Activated CD4-positive, alpha-beta T cell treated with anti-CD3 and anti-CD28 coated beads, Interleukin-10, Interleukin-2, amounts not matched to agents 100 ng/mL and 50 ng/mL, durations not matched to agents 16 hours and 8 hours (primary cell): ENCODE measurements around the gene MAP3K21.
A peak's percentile ranks its signal among the peaks of the same experiment; 100 is the strongest.

Experiments used
- DNase-seq: peaks from one replicate; pipeline ENCODE4 v3.0.0-alpha.2; 2020

MAP3K21 gene

DNA sequence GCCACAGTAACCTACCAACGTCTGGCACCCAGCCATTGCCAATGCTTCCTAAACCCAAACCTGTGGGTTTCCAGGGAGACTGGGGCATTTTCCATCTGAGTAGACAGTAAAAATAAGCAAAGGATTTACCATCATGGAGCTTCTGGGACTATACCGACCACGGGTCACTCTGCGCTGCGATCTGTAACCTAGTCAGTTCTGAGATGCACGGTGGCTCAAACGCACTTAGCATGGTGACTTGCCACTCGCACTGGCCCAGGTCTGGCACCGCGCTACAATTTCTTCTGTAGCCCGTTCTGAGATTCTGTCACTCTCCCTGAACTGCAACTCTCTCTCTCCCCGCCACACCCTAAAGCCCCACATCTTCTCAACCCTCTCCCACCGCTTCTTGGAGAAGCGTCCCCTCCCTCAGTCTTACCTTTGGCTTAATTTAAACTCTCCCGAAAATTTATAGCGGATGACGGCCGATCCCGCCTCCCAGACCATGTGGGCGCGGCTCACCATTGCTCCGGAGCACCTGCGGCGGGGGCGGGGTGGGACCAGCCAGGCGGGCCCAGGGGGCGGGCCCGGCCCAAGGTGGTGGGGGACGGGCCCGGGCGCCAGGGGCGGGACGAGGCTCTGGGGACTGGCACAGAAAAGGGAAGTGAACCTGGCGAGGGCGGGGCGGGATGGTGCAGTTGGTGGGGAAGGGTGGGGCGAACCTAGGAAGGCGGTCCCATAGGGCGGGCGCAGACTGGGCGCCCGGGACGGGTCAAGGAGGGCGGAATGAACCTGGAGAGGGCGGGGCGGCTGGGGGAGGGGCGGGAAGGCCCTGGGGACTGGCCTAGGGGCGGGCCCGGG lies 493 bp upstream of the MAP3K21 start:
- DNase-seq: peak; percentile 95

GRCh38 chr1:233328142-233328921 lies 808 bp downstream of the MAP3K21 start:
- peak; percentile 24 for DNase-seq

- DNase-seq: no peak
These were observed 4.4 kb downstream of the MAP3K21 start for GRCh38 chr1:233331676-233332519.

GRCh38 chr1:233333086-233333485 lies 5.6 kb downstream of the MAP3K21 start:
- no peak for DNase-seq

DNA sequence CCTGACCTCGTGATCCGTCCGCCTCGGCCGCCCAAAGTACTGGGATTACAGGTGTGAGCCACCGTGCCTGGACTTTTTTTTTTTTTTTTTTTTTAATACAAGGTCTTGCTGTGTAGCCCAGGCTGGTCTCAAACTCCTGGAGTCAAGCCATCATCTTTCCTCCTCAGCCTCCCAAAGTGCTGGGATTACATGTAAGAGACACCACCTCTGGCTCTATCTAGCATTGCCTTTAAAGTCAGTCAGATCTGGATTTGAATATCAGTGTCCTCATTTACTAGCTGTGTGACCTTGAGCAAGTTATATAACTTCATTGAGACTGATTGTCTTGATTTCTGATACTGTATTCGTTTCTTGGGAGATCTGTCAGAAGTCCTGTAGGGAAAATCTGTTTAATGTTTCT lies 6.6 kb downstream of the MAP3K21 start:
- DNase-seq: no peak

DNA sequence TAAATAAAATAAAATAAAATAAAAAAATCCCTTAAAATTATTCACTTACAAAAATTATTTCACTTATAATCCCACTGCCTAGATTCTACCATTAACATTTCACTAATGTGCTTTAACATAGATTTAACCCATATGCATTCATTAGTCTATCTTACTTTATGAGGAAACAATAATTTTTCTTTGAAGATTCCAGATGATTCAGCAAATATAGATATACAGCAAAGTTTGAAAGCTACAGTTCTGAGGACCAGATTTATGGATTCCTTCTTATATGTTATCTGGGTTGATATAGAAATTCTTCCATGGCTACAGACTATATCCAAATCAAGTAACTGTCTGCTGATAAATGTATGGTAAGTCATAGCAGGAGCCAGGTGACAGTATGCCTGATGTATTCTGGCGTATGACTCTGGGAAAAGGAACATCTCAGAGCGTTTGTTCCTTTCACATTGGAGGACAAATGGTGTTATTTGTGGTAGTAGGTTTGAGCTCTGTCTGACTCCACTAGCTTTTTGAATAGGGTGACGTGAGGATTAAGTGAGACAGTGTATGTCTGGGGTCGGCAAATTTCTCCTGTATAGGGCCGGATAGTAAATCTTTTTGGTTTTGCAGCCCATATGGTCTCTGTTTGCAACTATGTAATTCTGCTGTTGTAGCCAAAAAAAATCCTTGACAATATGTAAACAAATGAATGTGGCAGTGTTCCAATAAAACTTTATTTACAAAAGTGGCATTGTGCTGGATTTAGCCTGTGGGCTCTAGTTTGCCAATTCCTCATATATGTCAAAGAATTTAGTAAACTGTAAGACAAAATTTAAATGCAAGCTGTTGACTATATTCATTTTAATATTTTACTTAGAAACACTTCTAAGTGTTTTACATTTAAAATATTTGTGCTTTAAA lies 9.3 kb downstream of the MAP3K21 start:
- no peak for DNase-seq

DNA sequence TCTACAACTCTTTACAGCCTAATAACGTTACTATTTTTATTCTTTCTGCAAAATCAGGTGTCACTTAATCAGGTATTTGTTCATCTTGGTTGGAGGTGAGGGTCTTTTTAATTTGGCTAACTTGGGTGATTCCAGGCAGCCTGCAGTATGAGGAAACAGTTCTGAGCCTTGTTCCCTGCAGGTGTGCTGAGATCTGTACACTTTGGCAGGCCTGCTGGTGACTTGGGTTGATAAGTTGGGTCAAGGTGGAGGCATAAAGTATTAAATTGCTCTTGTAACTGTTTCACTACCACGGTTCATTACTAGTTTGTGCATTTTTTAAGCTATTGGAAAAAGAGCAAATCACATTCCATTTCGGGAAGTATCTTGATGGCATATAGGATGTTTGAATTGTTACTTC lies 10.0 kb downstream of the MAP3K21 start:
- DNase-seq: no peak

DNA sequence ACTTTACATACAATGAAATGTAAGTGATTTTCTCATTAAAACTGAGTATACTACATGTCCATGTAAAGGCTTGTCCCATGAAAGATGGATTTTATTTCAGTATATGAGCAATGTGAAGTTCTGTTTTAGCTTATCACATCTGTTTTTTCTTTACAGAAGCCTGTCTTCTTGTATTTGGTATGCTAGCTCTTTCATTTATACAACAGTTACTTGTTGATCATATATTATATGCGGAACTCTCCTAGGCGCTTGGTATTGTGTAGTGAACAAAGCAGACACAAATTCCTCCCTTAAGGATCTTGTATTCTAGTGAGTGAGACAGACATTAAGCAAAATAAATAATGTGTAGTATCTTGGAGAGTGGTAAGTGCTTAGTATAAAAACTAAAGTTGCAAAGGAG lies 10.6 kb downstream of the MAP3K21 start:
- DNase-seq: no peak

DNA sequence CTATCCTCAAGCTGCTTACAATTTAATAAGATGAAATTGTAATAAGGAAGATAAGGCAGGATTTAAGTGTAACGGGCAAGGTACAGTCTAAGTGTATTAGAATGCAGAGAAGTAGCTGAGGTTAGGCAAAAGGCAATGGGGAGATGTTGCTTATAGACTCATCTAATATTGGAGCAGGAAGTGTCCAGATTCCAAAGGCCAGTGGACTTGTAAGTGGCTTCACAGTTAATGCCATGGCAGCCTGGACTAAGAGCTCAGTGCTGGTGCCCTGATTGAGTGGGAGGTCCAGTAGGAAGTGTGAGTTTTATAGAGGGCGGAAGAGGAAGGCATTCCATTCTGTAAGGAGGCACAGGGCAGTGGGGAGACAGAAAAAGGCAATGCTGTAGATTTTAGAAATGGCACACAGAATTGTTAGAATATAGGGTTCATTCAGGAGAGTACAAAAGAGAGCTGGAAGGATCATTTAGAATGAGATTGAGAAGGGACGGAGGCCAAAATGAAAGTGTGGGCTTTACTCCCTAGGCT lies 12.6 kb downstream of the MAP3K21 start:
- no peak for DNase-seq

DNA sequence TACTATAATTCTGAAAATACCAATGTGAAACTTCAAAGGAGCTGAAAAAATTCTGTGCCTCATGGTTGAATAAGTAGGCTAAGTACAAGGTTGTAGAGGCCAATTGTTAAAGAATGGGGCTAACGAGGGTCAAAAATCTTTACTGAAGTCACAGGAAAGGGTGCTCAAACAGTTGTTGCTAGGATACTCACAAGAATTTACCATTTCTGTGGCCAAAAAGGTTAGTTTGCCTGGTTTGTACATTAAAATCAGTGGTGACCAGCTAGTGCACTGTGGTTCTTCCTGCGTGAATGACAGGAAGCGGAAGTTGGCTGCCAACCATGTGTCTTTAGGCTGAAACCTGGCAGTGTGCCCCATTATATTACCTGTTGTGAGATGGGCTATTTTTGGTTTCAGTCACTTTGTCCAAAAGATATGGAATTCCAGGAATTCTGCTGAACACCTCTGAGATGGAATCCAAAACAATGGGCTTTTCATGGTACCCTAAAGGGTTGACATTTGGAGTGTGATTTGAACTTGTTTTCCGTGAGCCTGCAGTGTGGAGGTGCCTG lies 13.5 kb downstream of the MAP3K21 start:
- no peak for DNase-seq

- no peak for DNase-seq
These were observed 14.6 kb downstream of the MAP3K21 start for GRCh38 chr1:233342086-233342485.

- no peak for DNase-seq
These were observed 15.7 kb downstream of the MAP3K21 start for GRCh38 chr1:233343262-233343661.

- DNase-seq: no peak
These were observed 19.8 kb downstream of the MAP3K21 start for GRCh38 chr1:233347338-233347737.

- DNase-seq: no peak
These were observed 21.6 kb downstream of the MAP3K21 start for GRCh38 chr1:233349137-233349536.

GRCh38 chr1:233354983-233355382 lies 27.5 kb downstream of the MAP3K21 start:
- DNase-seq: no peak

GRCh38 chr1:233355841-233356704 lies 28.5 kb downstream of the MAP3K21 start:
- DNase-seq: peak; percentile 75

DNA sequence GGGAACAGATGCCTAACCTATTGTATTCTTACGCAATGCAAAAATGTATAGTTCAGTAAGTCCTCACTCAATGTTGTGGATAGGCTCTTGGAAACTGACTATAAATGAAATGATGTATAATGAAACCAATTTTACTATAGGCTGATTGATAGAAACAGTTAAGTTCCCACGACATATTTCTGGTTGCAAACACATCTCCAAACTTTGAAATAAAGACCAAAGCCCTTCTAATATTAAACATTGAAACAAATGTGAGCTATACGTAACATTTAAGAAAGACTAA lies 29.1 kb downstream of the MAP3K21 start:
- no peak for DNase-seq

GRCh38 chr1:233357595-233358397 lies 30.3 kb downstream of the MAP3K21 start:
- peak; percentile 49 for DNase-seq

DNA sequence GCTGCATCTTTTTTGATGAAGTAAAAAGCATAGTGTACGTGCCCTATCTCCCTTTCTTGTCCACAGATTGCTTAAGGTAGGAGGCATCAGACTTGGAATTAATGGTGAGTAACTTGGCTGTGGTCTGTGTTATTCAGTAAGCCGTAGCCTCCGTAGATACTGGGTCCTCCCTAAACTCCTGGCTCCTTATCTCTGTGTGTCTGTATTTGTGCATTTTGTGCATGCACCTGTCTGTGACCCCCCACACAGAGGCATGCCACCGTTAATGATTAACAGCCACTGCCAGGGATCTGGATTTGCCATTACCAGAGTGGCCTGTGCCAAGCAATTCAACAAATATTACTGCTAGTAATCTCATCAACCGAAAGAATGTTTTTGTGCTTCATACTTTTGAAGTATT lies 31.9 kb downstream of the MAP3K21 start:
- DNase-seq: no peak

DNA sequence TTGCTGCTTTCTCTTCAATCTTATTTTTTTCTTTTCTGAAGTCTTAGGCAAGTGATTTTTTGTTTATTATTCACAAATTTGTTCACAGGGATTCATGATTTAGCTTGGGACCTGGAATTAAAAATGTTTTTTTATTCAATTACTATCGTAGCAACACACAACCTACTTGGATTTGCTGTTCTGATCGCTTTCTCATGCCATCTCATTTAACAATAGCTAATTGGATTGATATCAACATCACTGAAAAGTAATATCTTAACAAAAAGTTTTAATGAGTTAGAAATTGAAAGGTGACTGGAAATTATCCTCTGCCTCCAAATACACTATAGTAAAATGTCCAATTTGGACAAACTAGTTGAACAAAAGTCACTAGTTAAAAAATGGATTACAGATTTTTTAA lies 32.4 kb downstream of the MAP3K21 start:
- DNase-seq: no peak
